ENCODE data around the gene AP1G1.
"Not testable (repeated sequence)": the region's sequence is repeated elsewhere in the genome, so short reads cannot be mapped to it uniquely, and the experiment has no call there.

AP1G1 gene

DNA sequence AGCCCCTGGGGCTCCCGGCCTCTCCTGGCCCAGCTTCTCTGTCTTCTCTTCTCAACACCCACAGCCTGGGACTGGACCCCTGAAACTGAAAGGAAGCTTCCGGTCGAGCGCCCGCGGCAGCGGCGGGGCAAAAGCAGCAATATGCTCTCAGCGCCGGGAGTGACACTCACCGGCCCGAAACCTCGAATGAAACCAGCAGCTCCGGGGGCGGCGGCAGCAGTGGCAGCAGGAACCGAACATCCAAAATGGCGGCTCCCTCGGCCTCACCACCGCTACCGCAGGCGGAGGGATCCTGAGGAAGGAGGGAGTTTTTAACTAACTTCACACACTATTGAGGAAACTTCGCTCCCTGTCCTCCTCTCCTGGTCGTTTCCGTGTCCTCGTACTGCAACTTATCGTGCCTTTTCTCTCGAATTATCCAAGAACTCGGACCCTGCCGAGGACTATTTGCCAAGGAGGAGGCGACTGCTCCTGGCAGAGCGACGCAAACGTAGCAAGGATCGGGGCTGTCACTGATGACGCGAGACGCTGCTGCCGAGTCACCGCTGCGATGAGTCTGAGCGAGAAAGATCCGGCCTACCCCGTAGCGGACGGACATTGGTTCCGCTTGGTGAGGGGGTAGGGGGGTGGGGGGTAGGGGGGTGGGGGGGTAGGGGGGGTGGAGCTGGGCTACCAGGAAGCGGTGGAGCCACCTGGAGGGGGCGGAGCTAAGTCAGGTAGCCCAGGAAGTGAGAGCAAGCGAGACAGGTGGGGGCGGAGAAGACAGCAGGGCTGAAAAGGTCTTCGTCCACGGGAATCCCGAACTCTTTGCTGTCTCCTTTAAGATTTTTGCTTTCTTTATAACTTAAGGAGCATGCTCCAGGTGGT lies at the start of gene AP1G1:
Gene AP1G1, minus strand, starts transcription at position 242 of the 867 bp plus-strand sequence. CDS start 19,355 bp downstream, outside the sequence.
- DNase-seq (ENCODE audit: low read depth in 2 of 2, low spot score in 1 of 2): peak; percentile 82 to 88

DNA sequence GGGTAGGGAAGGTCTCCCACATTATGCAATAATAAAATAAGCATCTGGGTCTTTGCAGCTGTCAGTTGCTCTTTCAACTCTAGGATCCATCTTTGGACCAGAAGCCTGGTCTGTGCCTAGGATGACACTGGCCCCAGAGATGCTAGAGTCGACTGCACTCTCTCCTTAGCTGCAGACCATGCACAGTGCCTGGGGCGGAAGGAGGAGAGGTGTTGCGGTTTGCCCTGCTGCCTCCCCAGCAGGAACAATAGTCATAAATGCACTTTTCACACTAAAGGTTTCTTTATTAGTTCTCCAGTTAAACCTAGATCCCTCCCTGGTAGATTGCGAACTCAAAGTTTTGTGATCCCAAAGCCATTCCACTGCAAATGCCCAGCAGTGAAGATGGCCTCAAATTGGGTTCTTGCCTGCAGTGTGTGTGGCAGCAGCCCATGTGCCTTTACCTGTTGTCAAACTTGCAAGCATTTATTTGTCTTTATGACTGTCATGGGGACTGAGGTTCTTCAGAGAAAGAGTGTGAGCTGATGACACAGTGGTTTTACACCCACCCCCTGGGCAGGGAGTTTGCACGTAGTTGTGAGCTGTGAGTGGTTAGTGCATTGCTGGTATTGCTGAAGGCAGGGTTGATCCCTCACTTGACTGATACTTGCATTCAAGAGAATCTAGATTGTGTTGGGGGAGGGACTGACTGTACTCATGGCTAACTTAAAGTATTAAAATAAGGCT lies 47.5 kb upstream of the AP1G1 start:
- DNase-seq (ENCODE audit: low read depth in 2 of 2, low spot score in 1 of 2): no peak

DNA sequence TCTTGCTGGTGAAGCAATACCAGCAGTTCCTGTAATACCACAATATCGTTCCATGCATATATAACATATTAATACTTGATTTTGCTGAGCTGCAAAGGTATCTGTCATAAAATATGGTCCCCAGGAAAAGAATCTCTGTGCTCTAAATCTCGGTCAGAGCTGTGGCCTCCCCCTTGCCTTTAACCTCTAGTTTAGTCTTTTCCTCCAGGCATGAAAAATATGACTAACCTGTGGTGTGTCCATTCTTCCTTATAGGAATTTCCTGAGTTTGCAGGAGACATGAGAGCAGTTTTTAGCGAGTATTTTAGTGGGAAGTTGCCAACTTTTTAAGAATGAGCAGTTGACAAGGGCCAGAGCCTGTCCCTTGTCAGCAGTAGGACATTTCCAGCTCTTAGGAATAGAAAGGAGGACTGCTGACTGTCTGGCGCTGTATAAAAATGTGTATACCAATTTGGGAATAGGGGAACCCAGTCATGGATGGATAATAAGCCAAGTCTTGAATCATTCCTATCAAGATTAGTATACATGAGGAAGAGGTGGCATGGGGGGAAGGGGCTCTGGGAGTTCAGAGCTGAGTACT lies 45.8 kb upstream of the AP1G1 start:
- DNase-seq (ENCODE audit: low read depth in 2 of 2, low spot score in 1 of 2): no peak

DNA sequence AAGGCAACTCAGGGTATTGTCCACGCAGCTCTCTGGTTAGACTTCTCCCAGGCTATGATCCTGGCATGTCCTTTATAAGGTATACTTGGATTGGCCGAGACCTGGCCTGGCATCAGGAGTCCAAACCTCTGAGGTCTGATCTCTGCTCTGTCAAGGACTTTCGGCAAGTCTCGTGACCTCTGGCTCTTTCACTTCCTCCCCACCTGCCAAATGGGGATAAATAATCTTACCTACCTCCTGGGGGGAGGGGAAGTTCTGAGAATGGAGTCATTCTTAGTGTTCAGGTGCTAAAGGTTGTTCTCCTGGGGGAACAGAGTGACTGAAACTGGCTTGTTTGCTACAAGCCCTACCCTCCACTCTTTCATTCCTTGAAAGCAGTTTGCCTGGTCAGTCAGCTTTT lies 44.8 kb upstream of the AP1G1 start:
- DNase-seq (ENCODE audit: low read depth in 2 of 2, low spot score in 1 of 2): no peak

DNA sequence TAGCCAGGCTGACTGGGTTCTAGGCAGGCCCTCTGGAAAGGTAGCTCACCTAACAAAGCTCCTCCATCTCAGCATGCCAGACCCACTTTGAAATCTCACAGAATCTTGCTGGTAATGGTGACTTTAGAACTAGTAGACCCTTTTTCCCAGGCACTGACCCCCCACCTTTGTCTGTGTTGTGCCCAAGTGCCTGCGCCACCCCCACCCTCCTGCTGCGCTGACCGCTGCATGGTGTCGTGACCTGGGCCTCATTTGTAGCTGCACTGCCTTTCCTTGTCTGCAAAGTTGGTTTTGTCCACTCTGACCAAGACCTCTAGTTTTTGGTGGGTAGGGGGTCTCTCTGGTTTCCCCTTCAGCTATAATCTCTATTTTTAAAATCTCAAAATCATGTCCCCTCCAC lies 43.9 kb upstream of the AP1G1 start:
- no peak for DNase-seq (ENCODE audit: low read depth in 2 of 2, low spot score in 1 of 2)

DNA sequence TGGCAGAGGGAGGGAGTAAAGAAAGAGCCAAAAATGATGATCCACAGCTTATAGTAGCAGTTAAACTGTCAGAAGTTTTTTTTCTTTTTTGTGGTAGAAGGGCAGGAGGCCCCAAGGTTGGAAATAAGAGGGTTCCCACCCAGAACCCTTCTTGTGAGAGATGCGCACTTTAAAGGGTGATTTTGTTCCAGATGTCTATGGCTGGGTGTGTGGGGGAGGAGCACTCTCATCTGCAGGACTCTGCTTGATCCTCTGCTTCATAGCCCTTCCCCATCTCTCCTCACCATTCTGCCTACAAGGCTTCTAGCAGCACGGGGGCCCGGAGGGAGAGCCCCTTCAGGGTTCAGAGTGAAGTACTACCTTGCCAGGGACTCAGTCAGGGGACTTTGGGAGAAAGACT lies 43.5 kb upstream of the AP1G1 start:
- DNase-seq (ENCODE audit: low read depth in 2 of 2, low spot score in 1 of 2): no peak

DNA sequence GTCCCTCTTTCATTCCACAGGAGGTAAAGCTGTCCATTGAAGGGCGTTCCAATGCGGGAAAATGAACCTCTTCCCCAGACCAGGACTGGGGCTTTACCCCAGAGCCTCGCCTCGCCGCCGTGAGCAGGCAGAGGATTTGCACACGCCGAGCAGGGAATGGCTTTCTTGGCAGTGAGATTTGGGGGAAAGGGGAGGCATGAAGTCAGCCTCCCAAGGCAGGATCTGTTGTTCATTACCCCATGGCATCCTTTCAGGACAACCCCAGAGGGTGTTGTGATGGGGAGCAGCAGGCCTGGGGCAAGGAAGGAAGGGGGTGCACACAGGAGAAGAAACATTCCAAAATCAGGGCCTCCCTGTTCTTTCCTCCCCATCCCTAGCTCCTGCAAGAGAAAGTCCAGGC lies 43.1 kb upstream of the AP1G1 start:
- DNase-seq (ENCODE audit: low read depth in 2 of 2, low spot score in 1 of 2): no peak

DNA sequence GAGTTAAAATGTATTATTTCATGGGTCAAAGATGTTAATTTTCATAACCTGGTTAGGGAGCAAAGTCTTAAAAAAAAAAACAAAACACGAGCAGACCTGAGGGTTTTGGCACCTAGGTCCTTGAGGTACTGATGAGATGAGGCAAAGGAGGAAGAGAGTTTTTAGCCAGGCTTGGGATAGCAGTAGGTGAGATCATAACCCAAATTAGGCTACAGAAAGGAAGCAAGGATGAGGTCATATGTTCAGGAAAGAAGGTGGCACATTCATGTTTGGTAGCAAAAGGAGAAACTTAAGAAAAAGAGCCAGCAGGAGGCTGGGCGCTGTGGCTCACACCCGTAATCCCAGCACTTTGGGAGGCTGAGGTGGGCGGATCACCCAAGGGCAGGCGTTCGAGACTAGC lies 40.0 kb upstream of the AP1G1 start:
- no peak for DNase-seq (ENCODE audit: low read depth in 2 of 2, low spot score in 1 of 2)

DNA sequence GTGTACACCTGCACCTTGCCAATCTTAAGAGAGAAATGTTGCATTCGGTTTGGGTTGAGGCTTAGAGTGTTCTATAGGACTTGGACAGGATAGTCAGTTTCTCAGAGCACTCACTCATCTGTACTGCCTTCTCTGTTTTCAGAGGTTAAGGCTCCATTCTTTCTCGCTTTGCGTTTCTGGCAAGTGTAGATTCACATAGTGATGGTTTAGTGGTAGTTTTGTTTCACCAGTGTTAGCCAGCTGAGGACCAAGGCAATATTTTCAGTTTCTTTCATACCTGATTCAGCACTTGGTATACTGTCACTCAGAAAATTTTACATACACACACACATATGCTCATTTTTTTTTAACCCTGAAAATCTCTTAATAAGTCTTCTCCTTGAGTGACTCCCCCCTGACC lies 38.5 kb upstream of the AP1G1 start:
- no peak for DNase-seq (ENCODE audit: low read depth in 2 of 2, low spot score in 1 of 2)

DNA sequence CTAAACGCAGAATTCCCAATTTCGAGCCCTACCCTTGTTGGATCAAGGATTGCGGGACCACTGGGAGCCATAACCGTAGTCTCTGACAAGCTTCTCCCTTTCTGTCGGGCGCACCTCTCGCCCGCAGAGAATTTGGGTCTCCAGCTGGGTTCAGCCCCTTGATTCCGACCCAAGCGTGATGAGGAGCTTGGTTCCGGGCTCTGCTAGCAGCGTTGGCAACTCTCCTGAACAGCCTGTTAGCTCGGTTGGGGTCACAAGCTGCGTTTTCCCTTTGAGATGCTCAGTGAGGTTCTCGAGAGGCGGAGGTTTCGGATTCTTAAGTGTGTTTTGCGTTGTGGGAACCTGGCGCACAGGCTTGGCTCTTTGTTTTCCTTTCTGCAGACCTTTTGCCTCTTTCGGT lies 37.8 kb upstream of the AP1G1 start:
- no peak for DNase-seq (ENCODE audit: low read depth in 2 of 2, low spot score in 1 of 2)

DNA sequence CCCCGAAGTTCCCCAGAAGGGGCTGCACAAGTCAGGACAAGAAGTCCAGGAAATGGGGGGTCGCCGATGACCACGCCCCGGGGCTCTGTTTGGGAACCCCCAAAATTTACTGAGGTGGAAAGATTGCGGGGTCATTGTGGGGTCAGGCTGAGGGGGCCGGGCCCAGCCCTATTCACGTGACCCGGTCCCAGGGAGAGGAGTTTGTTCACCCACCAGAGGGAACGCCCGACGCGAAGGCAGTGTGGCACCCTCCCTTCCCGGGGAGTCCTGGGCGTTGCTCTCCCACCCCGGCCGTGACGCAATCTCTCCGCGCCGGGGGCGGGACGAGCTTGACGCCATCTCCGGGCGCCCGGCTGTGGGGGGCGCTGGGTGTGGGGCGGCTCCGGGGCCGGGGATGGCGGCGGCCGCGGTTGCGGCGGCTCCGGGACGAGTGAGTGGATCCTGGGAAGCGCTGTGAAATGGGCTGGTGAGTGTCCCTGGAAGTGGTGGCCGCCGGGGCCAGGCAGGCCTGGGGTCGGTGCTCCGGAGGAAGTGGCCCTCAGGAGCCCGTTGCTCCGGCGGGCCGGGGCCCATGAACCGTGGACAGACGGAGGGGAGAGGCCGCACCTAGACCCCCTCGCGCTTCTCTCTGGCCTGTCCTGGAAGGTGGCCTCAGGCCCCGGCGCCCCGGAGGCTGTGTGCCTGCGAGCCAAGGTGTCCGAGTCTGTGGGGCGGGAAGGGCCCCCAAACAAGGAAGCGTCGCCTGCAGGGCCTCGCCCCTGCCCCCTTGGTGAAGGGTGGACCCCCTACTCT lies 37.2 kb upstream of the AP1G1 start, which contains the start of gene ATXN1L:
Gene ATXN1L, plus strand, starts transcription at position 338 of the 792 bp plus-strand sequence. CDS start 3,765 bp downstream, outside the sequence.
- peak; percentile 82 to 87 for DNase-seq (ENCODE audit: low read depth in 2 of 2, low spot score in 1 of 2)

DNA sequence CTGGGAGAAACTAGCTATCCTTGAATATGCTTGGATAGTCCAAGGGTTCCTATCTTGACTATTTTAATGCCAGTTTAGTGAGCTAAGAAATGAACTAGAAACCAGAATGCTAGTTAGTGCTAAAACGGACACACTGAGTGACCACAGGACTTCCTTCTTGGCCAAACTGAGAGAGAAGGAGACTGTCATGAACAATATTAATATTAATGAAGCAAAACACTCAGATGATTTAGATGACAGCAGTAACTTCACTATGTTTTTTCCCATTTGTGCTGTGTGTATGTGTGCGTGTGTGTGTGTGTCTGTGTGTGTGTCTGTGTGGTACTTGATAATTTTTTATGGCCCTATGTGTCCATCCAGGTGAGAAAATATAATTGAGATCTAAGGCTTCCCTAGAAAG lies 34.9 kb upstream of the AP1G1 start:
- DNase-seq (ENCODE audit: low read depth in 2 of 2, low spot score in 1 of 2): no peak

DNA sequence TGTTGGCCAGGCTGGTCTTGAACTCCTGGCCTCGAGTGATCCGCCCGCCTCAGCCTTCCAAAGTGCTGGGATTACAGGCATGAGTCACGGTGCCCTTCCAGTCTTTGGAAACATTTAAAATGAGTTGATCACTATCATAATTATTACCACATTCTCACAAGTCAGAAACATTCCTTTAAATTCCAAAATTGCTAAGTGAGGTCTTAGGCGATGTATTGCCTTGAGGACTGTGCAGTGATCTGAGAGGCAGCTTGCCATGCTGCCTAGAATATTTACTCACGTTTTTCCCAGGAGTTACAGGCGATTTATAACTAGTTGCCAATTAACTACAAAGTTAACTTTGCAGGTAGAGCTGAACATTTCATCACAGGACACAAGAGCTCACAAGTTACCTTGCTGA lies 31.4 kb upstream of the AP1G1 start:
- DNase-seq (ENCODE audit: low read depth in 2 of 2, low spot score in 1 of 2): no peak

DNA sequence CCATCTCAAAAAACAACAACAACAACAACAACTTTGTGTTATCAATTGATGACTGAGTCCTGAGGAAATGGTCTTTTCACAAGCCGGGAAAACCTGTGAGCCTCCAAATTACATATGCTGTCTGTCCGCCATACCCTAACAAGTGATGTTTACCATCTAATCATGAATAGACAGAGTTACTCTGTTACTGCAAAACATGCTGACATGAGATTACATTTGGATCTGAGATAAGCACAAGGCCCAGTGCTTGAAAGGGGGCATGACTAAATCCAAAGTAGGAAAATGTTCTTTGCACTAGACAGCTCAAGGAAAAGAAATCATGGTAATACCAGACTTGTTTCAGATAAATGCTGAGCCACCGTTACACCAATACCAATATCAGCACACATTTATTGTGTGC lies 28.5 kb upstream of the AP1G1 start:
- DNase-seq (ENCODE audit: low read depth in 2 of 2, low spot score in 1 of 2): no peak

DNA sequence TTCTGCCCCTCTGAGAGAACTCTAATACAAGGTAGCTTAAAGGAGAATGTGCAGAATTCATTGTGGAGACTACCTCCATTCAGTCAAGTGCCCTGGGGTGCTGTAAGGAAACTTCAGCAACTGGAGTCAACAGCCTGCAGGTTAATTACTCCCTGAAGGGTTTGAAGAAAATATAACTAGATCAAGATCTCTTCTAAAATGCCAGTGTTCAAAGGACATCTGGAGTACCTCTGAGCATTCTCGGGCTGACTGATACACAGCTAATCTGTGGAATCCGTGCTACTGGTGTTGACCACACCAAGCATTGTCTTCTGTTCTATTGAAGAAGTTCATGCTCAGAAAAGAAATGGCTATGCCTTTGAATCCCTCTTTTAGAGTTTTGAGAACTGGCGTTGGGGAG lies 25.7 kb upstream of the AP1G1 start:
- no peak for DNase-seq (ENCODE audit: low read depth in 2 of 2, low spot score in 1 of 2)

DNA sequence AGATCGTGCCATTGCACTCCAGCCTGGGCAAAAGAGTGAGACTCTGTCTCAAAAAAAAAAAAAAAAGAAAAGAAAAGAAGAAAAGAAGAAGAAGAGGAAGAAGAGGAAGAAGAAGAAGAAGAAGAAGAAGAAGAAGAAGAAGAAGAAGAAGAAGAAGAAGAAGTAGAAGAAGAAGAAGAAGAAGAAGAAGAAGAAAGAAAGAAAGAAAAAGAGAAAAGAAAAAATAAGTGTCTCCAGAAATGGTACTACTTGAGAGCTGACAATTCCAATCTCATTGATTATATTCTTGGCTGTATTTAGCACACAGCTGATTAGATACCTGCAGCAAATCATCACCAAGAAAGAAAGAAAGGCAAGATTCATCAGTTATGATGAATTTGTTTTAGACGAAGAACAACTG lies 23.5 kb upstream of the AP1G1 start:
- DNase-seq (ENCODE audit: low read depth in 2 of 2, low spot score in 1 of 2): not testable (repeated sequence)

DNA sequence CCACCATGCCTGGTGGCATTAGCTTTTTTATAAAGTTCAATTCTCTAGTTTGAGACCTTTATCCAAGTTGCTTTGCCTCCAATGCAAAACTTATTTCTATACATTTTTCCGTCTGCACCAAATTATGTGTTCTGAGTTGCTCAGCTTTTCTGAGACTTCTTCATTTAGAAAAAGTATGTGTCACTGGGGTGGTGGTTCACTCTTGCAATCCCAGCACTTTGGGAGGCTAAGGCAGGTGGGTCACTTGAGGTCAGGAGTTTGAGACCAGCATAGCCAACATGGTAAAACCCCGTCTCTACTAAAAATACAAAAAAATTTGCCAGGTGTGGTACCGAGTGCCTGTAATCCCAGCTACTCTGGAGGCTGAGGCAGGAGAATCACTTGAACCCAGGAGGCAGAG lies 23.1 kb upstream of the AP1G1 start:
- not testable (repeated sequence) for DNase-seq (ENCODE audit: low read depth in 2 of 2, low spot score in 1 of 2)

DNA sequence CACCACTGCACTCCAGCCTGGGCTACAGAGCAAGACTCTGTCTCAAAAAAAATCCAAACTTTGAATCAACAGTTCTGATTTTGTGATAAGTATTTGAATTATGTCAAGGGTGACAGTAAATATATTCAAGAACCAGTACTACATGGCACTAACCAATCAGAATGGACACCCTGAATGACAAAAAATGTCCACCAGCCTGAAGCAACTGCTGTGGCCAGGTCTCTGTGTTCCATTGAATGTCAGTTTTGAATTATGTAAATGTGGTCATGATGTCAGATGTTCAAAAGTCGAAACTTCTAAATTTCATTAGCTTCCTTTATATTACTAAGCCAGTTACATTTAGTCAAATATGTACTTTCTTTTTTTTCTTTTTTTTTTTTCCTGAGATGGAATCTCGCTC lies 21.7 kb upstream of the AP1G1 start:
- no peak for DNase-seq (ENCODE audit: low read depth in 2 of 2, low spot score in 1 of 2)

DNA sequence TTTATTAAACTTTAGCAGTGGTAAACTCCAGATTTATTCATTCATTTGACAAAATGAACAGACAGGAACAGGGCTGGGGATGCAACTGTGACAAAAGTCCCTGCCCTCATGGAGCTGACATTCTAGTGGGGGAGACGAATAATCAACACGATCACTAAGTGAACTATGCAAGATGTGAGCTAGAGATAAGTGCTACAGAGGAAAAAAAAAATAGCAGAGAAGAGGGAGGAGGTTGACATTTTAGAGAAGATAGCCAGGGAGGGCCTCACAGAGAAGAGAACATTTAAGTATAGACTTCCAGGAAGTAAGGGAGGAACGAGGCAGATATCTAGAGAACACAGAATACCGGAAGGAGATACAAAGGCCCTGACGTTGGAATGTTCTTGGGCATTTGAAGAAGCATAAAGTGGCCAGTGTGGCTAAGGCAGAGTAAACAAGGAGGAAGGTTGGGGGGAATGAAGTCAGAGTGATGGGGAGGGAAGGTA lies 17.9 kb upstream of the AP1G1 start:
- no peak for DNase-seq (ENCODE audit: low read depth in 2 of 2, low spot score in 1 of 2)

DNA sequence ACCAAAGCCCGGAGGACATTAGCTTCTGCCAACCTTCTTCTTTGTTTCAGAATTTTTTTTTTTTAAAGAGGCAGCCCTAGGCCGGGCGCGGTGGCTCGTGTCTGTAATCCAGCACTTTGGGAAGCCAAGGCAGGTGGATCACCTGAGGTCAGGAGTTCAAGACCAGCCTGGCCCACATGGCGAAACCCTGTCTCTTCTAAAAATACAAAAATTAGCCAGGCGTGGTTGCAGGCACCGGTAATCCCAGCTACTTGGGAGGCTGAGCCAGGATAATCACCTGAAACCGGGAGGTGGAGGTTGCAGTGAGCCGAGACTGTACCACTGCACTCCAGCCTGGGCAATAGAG lies 8.5 kb upstream of the AP1G1 start:
- not testable (repeated sequence) for DNase-seq (ENCODE audit: low read depth in 2 of 2, low spot score in 1 of 2)

DNA sequence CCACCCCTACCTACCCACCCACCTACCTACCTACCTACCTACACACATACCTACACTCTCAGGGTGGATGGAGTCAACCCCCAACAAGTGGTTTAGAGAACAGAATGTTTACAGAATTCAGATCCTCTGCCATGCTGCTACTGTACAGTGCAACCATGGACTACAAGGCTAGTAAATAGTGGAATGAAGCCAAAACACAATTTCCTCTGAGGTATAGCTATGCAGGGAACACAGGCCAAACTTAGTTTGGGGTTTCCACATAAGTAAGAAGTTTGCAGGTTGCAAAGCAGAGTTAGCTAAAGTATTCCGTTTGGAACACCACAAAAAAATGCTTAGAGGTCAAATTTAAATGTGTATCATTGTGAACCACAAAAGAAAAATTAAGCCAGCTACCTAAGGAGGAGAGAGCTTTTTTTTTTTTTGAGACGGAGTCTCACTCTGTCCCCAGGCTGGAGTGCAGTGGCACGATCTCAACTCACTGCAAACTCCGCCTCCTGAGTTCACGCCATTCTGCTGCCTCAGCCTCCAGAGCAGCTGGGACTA lies 2.7 kb upstream of the AP1G1 start:
- no peak for DNase-seq (ENCODE audit: low read depth in 2 of 2, low spot score in 1 of 2)
